Fibroblast of mammary gland (primary cell): ENCODE data around the gene FAM229A.
"Not testable (repeated sequence)": the region's sequence is repeated elsewhere in the genome, so short reads cannot be mapped to it uniquely, and the experiment has no call there.

Experiments used
- DNase-seq: peaks from one replicate; pipeline ENCODE4 v3.0.0-alpha.2; 2010; ENCODE audit warnings: low read depth
- H3K4me3 ChIP-seq: 2 replicates; pipeline ENCODE4 v1.5.1; 2011; ENCODE audit warnings: low read depth, mild to moderate bottlenecking, low read length, moderate library complexity; ENCODE audit not compliant: control insufficient read depth
- CTCF ChIP-seq: conservative IDR thresholded peaks from 2 replicates; pipeline ENCODE4 v1.5.1; 2011; ENCODE audit warnings: low read depth, low read length, inconsistent platforms; ENCODE audit not compliant: control insufficient read depth, insufficient read depth

FAM229A gene

DNA sequence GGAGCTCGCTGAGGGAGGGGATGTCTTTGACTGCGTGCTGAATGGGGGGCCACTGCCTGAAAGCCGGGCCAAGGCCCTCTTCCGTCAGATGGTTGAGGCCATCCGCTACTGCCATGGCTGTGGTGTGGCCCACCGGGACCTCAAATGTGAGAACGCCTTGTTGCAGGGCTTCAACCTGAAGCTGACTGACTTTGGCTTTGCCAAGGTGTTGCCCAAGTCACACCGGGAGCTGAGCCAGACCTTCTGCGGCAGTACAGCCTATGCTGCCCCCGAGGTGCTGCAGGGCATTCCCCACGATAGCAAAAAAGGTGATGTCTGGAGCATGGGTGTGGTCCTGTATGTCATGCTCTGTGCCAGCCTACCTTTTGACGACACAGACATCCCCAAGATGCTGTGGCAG, 1.4 kb upstream of the FAM229A start:
- TF ChIP-seq CTCF, result no peak
- DNase-seq, result no peak
- no peak overlapping the region for H3K4me3 ChIP-seq

DNA sequence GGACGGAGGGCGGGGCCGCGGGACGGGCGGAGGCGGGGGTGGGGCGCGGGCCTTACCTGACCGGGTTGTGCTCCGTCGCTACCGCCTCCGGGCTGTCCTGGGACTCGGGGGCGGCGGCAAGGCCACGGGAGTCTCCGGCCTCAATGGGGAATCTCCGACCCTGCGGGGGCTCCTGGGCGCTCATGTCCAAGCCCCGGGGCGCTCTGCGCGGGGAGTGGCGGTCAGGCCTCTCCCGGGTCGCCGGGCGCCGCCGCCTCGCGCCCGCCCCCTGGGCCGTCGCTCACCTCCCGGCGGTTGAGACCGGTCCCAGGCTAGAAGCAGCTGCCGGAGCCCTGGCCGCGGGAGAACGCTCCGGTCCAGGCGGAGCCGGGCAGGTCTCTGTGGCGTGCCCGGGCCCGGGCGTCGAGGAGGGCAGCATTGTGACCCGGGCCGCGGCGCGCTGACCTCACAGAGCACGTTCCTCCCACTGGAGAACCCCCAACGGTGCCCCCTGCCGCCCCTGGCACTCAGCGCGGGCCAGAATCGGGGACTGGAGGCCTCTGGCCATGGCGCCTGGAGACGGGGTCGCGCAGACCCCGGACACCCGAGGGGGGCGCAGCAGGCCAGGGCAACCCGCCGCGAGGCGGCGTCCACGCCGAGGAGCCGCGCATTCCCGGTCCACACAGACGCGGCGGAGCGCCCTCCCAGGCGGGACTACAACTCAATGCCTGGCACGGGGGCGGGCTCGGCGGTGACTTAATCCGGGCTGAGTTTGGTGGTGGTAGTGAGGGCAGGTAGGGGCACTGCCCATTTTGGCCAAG, 411 bp downstream of the FAM229A start:
- peak; percentile 12 for TF ChIP-seq CTCF
- DNase-seq, result peak; percentile 34
- peak overlapping the region; percentile 17 for H3K4me3 ChIP-seq

- no peak for TF ChIP-seq CTCF
- no peak overlapping the region for H3K4me3 ChIP-seq
- no peak for DNase-seq
Observed at GRCh38 chr1:32361308-32361673, 994 bp downstream of the FAM229A start.

GRCh38 chr1:32358435-32358834, 3.9 kb downstream of the FAM229A start:
- no peak for TF ChIP-seq CTCF
- DNase-seq, result no peak
- no peak overlapping the region for H3K4me3 ChIP-seq

DNA sequence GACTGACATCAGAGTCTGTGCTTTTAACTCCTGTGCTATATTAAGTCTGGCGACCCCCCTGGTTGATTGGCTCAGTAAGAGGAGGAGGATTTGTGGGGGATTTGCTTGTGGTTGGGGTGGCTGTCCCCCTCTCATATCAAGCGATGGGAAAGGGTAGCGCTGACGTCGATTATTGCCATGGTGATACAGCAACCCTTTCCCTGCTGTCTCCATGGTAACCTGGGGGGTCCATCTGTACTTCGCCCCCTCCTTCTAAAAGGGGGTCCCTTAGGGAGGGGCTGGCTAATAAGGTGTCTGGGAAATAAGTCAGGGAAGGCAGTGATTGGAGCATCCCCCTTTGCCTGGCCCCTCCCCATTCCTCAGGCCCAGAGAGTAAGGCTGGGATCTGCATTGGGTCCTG, 4.7 kb downstream of the FAM229A start:
- H3K4me3 ChIP-seq, result no peak overlapping the region
- DNase-seq, result no peak
- TF ChIP-seq CTCF, result no peak

GRCh38 chr1:32356478-32356877, 5.8 kb downstream of the FAM229A start:
- H3K4me3 ChIP-seq, result no peak overlapping the region
- TF ChIP-seq CTCF, result no peak
- DNase-seq, result no peak

- H3K4me3 ChIP-seq, DNase-seq: not testable (repeated sequence)
Observed at GRCh38 chr1:32355778-32356177, 6.5 kb downstream of the FAM229A start.
